Fibroblast of villous mesenchyme (primary cell): ENCODE measurements around the gene MED6. TPM values are rescaled to one million over a fixed set of nuclear protein-coding genes. Genes with fewer than 3 reads are reported as not detected.

Source experiments
- DNase-seq: peaks from one replicate; pipeline ENCODE4 v3.0.0-alpha.2; 2010; ENCODE audit warnings: low read depth
- H3K4me3 ChIP-seq: 2 replicates; pipeline ENCODE4 v1.5.1; 2011; ENCODE audit warnings: low read depth, mild to moderate bottlenecking, low read length
- CTCF ChIP-seq: IDR thresholded peaks from 2 replicates; pipeline ENCODE4 v1.5.1; 2012; ENCODE audit warnings: low read depth, mild to moderate bottlenecking, low read length; ENCODE audit not compliant: insufficient read depth
- total RNA-seq: library from RNA; depleted of rRNA; stranded (reverse); fragments of >200 nt; gene quantifications from 2 replicates; pipeline ENCODE4 v1.2.3, GENCODE V29; 2012

MED6 gene
- total RNA-seq, 1 donor = 38.4 TPM

DNA sequence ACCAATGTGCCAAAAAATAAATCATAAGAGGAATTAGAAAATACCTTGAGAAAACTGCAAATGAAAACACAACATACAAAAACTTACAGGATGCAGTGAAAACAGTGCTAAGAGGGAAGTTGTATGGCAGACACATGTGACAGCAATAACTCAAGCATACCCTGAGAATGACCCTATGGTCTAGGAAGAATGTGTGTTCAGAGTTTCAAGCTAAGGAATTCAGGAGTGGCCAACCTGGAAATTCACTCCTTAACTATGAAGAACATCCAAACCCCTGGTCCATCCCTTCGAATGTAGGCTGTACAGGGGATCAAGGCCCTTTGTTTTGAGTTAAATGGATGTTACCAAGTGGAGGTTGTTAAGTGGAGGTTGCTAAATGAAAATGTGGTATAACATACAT is 24.5 kb upstream of the MED6 start:
- no peak overlapping the region for H3K4me3 ChIP-seq
- no peak for TF ChIP-seq CTCF
- DNase-seq = no peak

- peak; percentile 77 for TF ChIP-seq CTCF
- H3K4me3 ChIP-seq = no peak overlapping the region
- peak; percentile 39 for DNase-seq
These were observed 21.8 kb upstream of the MED6 start for GRCh38 chr14:70622111-70622712.

GRCh38 chr14:70619708-70620107 is 19.3 kb upstream of the MED6 start:
- no peak for TF ChIP-seq CTCF
- no peak overlapping the region for H3K4me3 ChIP-seq
- DNase-seq = no peak

DNA sequence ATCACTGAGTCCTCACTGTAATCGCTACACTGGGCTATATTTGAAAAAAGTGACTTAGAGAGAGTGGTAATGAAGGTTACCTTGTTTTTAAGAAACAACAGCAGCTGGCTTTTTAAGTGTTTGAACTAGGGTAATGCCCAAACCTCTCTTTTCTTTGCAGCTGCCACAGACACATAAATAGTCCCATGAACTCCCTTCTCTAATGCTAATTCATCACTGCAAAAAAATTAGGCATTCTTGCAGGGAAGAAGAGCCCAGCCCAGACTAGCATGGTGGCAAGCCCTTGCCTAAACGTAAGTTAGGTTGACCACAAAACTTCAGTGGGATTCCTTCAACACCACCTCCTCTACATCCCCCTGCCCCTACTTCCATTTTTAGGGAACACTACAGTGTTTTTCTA is 17.9 kb upstream of the MED6 start:
- DNase-seq = no peak
- no peak overlapping the region for H3K4me3 ChIP-seq
- TF ChIP-seq CTCF = no peak

DNA sequence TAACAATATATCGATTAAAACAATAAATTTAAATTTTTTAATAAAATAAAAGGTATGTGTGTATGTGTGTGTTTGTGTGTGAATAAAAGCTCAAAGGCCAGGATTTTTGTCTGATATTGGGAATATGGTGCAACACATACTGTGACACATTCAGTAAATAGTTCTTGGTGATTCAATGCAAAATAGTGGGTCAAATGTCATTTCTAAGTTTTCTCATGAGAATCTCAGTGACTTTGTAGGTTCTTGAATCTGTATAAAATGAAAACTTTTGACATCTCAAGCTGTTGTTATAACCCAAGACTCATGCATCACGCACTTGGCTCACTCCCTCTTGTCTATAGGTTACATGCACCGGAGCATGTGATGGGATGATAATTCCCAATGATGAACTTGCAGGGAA is 16.2 kb upstream of the MED6 start:
- no peak overlapping the region for H3K4me3 ChIP-seq
- TF ChIP-seq CTCF = no peak
- no peak for DNase-seq

GRCh38 chr14:70611216-70611615 is 10.8 kb upstream of the MED6 start:
- no peak for TF ChIP-seq CTCF
- no peak for DNase-seq

GRCh38 chr14:70602254-70602653 is 1.8 kb upstream of the MED6 start:
- TF ChIP-seq CTCF = no peak
- DNase-seq = no peak
- H3K4me3 ChIP-seq = no peak overlapping the region

More at GRCh38 chr14:70611216-70611615, 10.8 kb upstream of the MED6 start:
- H3K4me3 ChIP-seq = no peak overlapping the region
